Left lung (tissue), 8 donors: ENCODE measurements around the gene MRRF. TPM values are rescaled to one million over a fixed set of nuclear protein-coding genes. Genes with fewer than 3 reads are reported as not detected.

ENCODE experiments used
- polyA plus RNA-seq, 6 donors: library from polyadenylated mRNA; unstranded; fragments of 120-200 nt; gene quantifications; one replicate each; pipeline ENCODE4 v1.2.1, GENCODE V29; 2013; ENCODE audit not compliant: insufficient read length in 6 of 6
- total RNA-seq, 2 donors: library from RNA; stranded (reverse); fragmentation: NEBNext Ultra II Directional; extraction: Animal tissue kit (Norgen Biotek cat#: 25700); gene quantifications; one replicate each; pipeline ENCODE4 v1.2.1, GENCODE V29; 2021
- donor health status: DM: no; HTN: yes; CAD: no.
- donor health status: DM: no; HTN: no; CAD: no.

The MRRF gene
- total and polyA plus RNA-seq, 8 donors, result 21.3 to 53.0 (median 41.2) TPM

Other genes starting within 250 kb of the MRRF start
- 1 to 10 TPM; 5.4 to 9.8 TPM for gene TTLL11, start 171.6 kb upstream of the MRRF start, total RNA-seq
- 10 to 100 TPM in 2 of 6 donors, 1 to 10 TPM in 4; 8.4 to 11.6 (median 9.5) TPM for gene TTLL11, start 171.6 kb upstream of the MRRF start, polyA plus RNA-seq
- gene NDUFA8, start 105.1 kb upstream of the MRRF start, total RNA-seq, result 10 to 100 TPM; 42.9 to 43.4 TPM
- gene NDUFA8, start 105.1 kb upstream of the MRRF start, polyA plus RNA-seq, result 10 to 100 TPM; 47.6 to 61.5 (median 53.8) TPM
- 1 to 10 TPM in 1 of 2 donors, not detected in 1; 3.0 TPM for gene MORN5, start 105.0 kb upstream of the MRRF start, total RNA-seq
- 1 to 10 TPM; 1.2 to 7.2 (median 4.3) TPM for gene MORN5, start 105.0 kb upstream of the MRRF start, polyA plus RNA-seq
- 1 to 10 TPM; 4.8 to 9.1 TPM for gene LHX6, start 35.9 kb upstream of the MRRF start, total RNA-seq
- gene LHX6, start 35.9 kb upstream of the MRRF start, polyA plus RNA-seq, result 10 to 100 TPM; 17.6 to 25.4 (median 18.6) TPM
- 10 to 100 TPM; 17.8 to 21.6 TPM for gene RBM18, start within 50 bp of the MRRF start, total RNA-seq
- gene RBM18, start within 50 bp of the MRRF start, polyA plus RNA-seq, result 10 to 100 TPM; 27.9 to 38.7 (median 30.1) TPM
- gene PTGS1, start 106.1 kb downstream of the MRRF start, total RNA-seq, result 10 to 100 TPM; 12.9 to 16.3 TPM
- gene PTGS1, start 106.1 kb downstream of the MRRF start, polyA plus RNA-seq, result 1 to 10 TPM; 3.8 to 5.4 (median 4.3) TPM
- not detected for gene OR1J1, start 213.0 kb downstream of the MRRF start, total RNA-seq
- gene OR1J1, start 213.0 kb downstream of the MRRF start, polyA plus RNA-seq, result not detected
- not detected for gene OR1J2, start 245.9 kb downstream of the MRRF start, total RNA-seq
- gene OR1J2, start 245.9 kb downstream of the MRRF start, polyA plus RNA-seq, result not detected